SU-DHL-6 (cell line): ENCODE data around the gene HPS4.

Experiments used
- CTCF ChIP-seq: fragments of 200-600 bp; sonication (generic); IDR thresholded peaks from one replicate; pipeline ENCODE4 v1.5.1; 2017; ENCODE audit warnings: antibody characterized with exemption, mild to moderate bottlenecking, low read length, moderate library complexity; ENCODE audit not compliant: insufficient read depth, poor library complexity, severe bottlenecking
- EZH2phosphoT487 ChIP-seq: fragments of 200-600 bp; sonication (generic), shearing (Covaris generic); conservative IDR thresholded peaks from 2 replicates; pipeline ENCODE4 v1.6.1; 2018; ENCODE audit warnings: mild to moderate bottlenecking, antibody characterized with exemption, low read length, moderate library complexity, mixed read lengths

- TF ChIP-seq CTCF: no peak
- TF ChIP-seq EZH2phosphoT487: no peak
Measured at GRCh38 chr22:26477341-26477731, 6.2 kb downstream of the HPS4 start.
